Inflammatory macrophage treated with lipopolysaccharide for 4 hours (primary cell): Measurements from ENCODE around the gene SLC19A1.
A peak's percentile ranks its signal among the peaks of the same experiment; 100 is the strongest.

ENCODE experiments used
- DNase-seq: peaks from one replicate; pipeline ENCODE4 v3.0.0-alpha.2; 2020

SLC19A1 gene

DNA sequence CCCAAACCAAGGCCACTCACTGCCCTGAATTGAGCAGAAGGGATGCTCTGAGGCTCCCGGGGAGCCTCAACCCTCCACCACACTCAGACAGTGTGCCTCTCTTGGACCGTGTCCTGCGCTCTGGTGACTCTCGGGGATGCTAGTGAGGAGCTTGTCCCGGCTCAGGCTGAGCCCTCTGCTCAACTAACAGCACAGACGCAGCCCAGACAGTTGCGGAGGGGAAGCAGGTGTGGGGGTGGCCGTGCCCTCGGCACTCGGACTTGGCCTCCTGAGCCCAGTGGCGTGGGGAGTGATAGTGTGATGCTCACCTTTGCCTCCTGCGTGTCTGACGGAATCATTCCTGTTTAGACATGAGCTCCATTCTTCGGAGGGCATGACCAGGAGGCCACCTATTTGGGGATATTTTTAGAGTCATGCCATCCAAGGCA, 15.4 kb upstream of the SLC19A1 start:
- DNase-seq, result no peak

DNA sequence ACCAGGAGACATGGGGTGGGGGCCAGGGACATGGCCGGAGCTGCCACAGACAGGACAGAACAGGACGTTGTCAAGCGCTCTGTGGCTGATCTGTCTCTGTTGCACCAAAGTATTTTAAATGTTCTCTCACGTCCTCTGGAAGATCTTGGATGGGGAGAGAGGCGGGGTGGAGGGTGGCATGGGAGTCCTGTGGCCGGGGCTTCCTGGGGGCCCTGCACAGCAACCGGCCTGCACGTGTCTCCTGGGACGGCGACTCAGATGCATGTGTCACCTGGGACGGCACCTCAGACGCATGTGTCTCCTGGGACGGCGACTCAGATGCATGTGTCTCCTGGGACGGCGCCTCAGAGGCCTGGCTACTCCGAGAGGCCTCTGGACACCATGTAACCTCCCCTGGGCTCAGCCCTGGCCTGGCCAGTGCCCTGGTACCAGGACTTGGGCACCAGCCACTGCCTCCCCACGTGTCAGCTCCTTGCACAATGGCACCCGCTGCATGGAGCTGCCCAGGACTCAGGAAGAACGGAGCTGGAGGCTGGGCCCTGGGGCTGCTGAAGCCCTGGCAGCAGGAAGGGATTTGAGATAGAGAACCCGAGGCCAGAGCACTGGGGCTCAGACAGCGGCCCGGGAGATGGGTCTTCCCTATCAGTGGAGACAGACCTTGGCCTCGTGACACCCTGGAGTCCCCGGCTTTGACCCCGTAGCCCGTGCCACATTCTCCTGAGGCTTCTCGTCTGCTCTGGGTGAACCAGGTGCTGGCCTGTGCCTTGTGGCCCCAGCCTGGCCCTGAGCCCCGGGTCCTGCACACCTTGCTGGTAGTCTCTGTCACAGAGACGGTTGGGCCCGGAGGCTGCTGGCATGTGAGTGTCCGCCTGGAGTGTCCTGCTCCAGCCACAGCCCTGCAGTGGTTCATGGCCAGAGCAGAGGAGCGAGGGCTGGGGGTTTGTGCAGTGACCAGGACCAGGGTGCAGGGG, 14.7 kb upstream of the SLC19A1 start:
- no peak for DNase-seq

DNA sequence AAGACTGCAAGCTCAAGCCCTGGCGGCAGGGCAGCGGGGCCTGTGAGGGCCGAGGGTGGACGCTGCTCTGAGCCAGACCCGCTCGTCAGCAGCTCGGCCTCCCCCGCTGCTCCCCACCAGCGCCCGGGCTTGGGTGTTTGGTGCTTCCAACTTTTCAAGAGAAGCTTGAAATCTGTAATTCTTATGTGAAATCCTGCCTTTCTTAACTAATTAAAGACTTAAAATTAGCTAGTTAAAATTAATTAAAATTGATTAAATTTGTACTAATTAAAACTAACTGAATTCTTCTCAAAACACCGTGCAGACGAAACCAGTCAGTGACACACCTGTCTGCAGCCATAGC, 14.0 kb upstream of the SLC19A1 start:
- no peak for DNase-seq

DNA sequence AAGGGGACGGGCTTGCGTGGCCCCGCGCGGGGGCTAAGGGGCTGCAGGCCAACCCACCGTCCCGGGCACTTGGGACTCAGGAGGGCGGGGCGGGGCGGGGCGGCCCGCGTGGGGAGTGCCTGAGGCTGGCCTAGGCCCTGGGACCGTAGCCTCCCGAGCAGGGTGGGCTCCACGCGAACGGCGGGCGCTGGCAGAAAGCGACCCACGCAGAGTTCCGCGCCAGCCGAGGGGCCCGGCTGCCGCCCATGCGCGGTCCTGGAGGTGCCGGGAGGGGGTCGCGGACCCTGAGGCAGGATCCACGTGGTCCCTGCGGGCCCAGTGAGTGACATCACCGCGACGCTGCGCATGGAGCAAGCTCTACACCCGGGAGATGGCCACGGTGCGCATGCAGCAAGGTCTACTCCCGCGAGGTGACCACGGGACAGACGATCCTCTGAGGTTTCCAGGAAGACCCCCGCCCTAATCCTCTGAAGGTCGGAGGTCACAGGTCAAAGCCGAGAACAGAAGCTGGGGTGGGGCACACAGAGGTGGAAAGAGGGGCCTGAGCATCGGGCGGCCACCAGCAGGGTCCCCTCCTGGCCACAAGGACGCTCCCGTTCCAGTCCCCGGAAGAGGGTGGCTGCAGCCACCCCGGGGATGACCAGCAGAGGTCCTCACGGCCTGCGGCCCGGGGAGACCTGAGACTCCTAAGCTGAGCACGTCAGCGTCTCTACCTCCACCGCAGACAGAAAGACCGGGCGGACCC, 13.5 kb upstream of the SLC19A1 start:
- peak; percentile 67 for DNase-seq

DNA sequence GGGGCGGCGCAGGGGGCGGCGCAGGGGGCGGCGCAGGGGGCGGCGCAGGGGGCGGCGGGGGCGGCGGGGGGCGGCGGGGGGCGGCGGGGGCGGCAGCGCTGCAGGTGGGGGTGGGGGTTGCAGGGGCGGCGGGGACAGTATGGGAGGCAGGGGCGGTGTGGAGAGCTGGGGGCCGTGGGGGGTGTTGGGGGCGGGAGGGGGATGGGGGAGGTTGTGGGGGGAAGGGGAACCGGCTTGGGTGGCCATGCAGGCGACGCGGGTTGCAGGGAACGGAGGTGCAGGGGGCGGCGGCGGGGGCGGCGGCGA, 13.0 kb upstream of the SLC19A1 start:
- DNase-seq, result no peak

DNA sequence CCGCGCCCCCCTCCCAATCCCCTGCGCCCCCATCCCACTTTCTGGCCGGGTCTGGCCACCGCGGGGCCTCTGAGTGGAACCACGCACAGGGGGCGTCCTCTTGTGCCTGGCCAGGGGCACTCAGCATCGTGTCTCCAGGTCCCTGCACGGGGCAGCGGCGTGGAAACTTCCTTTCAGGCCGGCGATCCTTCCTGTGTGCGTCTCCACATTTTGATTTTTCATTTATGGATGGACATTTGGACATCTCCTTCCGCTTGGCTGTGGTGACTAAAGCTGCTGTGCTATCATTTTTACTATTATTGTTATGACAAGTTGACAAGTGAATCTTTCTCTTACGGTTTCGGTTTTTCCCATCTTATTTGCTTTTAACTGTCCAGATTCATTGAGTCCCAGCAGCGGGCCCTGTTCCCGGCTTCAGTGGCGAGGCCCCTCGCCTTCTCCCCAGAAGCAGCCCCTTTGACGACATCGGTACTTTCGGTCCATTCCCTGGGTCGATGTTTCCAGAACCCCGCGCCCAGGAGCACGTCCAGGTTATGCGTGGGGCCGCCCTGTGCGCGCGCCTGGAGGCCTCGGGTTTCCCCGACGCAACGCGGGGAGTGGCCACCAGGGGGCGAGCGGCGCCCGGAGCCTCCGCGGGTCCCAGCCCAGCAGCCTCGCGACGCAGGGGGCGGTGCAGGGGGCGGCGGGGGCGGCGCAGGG, 12.4 kb upstream of the SLC19A1 start:
- DNase-seq, result peak; percentile 85

DNA sequence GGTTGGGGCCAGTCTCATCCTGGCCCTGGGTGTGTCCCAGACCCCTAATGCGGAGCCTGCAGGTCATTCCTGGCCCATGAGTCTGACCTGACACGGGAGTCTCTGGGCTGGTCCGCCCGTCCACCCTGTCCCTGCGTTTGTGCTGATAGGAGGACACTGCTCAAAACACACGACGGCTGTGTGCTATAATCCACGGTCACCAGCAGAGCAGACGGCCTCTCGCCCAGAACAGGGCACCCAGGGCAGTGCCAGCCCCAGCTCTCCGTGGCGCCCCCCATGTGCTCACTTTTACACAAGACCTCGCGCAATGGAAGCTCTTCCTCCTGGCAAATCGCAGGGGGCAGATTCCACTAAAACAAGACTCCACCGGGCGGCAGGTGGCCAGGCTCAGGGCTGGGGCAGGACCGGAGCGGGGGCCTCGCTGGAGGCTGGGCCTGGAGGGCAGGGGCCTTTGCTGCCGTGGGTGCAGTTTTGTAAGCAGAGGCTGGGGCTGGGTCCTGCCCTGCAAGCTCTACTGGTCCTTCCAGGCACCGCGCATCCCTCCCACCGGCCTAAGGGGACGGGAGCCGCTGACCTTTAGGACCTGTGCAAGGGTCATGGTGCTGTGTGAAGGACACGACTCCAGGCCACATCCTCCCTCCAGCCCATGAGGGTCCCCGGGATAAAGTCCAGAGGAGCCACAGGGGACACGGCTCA, 10.6 kb upstream of the SLC19A1 start:
- no peak for DNase-seq

DNA sequence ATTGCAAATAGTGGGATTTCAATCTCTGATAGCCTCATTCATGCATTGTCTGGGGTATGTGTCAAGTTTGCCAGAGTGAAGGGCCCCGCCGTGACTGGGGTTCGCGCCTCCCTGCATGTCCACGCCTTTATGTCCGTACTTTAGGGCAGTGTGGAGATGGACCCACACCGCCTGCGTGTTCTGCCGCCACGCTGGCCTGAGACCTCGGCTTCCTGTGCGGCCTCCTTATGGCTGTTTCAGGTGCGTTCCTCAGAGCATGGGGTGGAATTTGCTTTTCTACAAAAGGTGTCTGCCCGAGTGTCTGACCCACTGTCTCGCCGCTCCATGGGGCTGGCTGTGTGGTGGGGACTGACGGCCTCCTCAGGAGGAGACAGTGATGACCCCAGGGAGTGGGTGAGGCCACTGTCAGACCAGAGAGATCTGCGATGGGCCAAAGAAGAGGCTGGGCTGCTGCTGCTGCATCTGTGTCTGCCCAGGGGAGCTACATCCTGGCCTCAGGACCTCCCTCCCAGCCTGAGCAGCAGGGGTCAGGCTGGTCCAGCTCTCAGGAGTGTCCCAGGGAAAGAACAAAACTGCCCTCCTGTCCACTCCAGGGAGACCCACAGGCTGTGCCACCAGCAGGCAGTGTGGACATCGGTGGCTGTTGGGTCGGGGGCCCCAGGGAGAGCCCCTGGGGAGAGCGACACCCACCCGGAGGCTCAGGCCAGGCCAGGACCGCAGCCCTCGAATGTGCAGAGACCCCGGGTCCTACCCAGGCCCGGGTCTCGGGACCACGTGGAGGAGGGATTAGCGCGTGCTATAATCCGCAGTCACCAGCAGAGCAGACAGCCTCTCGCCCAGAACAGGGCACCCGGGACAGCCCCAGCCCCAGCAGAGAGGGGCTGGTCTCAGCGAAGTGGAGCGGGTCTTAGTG, 9.8 kb upstream of the SLC19A1 start:
- no peak for DNase-seq

DNA sequence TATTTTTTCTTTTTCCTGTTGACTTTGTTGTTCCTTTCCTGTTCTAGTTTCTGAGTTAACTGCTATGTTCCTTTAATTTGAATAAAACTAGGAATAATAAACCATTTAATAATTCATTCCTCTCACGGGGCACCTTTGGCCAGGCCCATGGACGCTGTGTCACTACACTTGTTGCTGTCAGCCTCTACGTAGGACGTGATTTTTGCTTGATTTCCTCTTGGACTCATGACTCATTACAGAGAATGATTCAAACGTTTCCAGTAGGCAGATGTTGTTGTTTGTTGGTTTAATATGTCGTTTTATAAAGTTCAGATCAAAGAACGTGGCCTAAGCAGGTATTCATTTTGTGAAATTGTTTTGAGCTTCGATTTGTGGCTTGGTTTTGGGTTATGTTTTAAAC, 9.1 kb upstream of the SLC19A1 start:
- peak; percentile 92 for DNase-seq

DNA sequence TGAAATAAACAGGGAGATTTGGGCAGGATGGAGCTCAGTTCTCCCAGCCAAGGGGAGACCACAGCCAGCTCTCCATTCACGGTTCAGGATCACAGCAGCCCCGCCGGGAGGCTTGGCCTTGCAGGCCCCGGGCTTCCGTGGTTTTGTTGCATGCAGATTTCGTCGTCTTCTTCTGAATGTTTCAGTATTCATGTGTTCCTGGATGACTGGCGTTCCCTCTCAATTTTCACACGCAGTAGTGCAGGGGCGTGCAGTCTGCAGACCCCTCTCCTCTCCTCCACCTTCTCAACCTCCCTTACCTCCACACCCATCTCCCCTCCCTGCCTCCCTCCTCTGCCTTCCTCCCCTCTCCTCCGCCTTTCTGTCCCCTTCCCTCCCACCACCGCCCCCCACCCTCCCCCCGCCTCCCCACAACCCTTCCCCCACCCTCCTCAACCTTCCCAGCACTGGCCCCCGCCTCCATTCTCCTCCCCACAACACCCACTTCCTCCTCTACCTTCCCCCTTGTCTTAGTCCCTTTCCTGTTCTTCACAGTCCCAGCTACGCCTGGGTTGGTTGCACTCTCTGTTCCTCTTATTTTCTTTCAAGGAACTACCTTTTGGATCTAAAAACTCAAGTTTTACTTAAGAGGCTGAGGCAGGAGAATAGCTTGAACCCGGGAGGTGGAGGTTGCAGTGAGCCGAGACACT, 8.4 kb upstream of the SLC19A1 start:
- DNase-seq, result peak; percentile 87

DNA sequence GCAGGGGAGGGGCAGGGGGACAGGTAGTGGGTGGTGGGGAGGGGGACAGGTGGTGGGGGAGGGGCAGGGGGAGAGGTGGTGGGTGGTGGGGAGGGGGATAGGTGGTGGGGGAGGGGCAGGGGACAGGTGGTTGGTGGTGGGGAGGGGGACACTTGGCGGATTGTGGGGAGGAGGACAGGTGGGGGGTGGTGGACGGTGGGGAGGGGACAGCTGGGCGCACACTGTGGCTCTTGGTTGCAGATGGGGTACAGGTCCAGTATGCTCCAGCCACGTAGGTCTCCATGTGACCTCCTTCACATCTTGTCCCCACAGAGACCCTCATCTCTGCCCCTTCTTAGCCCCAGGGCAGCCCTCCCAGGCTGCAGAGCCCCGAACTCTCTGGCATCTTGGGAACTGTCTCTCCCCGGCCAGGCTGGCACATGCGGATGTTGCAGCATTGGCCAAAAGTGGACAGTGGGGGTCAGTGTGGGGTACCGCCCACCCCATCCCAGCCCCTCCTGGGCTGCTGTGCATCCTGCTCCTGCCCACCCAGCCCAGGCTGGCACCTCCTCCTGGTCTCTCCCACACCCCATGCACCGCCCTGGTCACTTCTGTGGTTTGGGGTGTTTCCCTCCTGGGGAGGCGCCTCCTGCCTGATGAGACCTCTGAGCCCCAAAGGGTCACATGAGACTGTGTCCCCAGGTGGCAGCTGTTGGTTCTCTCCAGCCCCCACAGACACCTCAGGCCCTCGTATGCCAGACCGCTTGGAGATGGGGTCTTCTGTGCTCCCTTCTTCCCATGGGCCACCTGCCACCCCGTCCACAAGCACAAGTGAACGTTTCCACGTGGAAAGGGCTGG, 7.6 kb upstream of the SLC19A1 start:
- no peak for DNase-seq

DNA sequence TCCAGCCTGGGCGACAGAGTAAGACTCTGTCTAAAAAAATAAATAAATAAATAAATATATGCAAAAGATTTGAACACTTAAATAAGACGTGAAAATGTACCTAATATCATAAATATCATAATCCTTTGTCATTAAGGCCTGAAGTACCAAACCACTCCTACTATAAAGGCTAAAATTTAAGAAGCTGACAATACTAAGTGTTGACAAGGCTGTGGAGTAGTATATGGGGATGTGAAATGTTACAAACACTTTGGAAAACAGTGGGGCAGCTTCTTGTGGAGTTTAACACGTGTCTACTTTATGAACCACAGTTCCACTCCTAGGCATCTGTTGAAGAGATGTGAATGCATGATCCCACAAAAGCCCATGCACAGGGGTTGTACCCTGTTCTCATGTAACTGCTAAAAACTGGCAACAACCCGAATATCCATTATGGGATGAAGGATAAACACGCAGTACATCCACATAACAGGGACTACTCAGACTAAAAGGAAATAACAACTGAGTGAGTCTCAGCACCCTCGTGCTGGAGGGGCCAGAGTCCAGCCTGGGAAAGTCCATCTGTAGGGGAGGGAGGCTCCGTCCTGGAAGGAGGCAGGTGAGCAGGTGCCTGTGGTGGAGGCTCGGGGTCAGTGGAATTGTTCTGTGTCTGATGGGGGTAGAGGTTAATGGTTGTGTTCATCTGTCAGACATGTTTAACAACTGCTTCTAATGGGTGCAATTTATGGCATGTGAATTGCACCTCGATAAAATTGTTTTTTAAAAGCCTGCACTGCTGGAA, 6.7 kb upstream of the SLC19A1 start:
- no peak for DNase-seq

DNA sequence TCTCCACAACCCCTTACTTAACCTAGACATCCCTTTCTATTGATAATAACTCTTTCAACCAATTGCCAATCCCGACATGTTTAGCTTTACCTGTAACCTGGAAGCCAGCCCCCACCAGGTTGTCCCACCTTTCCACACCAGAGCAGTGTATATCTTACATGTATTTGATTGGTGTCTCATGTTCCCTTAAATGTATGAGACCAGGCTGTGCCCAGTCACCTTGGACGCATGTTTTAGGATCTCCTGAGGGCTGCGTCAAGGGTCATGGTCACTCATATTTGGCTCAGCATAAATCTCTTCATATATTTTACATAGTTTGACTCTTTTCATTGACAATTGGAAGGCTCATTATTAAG, 5.3 kb upstream of the SLC19A1 start:
- DNase-seq, result no peak

DNA sequence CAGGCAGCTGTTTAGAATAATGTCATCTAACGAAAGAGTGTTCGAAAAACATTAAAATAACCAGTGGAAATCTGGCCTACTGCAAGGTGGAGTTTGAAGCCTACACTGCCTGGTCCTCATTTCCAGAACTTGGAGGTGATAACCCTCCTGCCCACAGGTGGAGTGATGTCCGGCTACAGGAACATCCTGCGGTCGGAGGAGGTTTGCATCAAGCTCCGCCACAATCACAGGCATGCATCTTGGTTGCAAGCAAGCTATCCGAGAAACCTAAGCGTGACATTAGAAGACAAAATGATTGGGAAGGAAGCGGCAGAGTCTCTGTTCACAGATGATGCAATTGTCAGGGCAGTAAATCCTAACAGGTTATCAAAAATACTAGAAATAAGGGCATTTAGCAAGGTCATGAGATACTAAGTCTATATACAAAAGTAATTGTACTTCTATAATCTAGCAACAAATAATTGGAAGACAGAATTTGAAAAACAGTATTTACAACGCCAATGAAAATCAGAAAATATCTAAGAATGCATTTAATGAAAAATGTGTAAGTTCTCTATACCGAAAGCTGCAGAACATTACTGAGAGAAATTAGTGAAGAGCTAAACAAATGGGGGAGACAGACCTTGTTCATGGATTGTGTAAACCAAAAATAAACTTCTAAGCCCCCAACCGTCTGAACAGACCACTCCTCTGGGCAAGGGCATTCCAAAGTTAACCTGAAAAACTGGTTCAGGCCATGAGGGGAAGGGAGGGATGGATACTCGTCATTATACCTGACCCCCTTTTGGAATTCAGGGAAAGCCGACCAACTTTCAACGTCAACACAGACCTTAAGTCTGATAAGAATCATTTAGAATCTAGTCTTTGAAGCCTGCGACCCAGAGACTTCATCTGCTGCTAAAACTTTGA, 4.7 kb upstream of the SLC19A1 start:
- no peak for DNase-seq

DNA sequence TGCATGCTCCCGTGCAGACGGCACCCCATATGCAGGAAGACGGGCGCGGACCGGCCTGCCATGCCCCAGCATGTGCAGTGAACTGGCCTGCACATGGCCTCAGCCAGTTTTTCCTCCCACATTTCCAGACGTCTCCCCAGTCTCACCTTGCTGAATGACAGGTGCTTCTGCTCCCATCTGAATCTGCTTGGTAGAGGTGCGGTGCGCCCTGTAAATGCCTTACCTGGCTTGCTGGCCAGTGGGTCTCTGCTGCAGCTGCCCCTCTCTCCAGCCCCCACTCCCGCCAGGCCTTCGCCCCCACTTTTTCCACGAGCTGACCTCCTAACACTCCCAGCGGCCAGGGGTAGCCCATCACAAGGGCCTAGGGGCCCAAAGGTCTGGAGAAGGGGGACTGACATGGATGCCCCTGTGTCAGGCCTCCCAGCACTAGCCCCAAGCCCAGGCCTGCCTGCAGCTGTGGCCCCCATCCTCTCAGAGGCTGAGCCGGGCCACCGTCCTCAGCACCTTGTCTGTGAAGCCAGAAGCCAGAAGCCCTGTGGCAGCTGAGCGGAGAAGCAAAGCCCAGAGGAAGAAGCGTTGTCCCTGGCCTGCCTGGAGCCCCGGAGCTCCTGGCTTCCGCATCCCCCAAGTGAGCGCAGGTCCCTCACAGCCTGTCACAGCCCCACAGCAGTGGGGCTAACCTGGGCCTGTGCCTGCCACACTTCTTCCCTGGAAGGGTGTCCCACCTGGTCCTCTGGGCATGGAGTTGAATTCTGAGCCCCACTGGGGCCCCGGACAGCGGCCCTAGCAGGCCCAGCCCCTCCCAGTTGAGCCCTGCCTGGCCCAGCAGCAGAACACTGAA, 3.7 kb upstream of the SLC19A1 start:
- DNase-seq, result no peak

DNA sequence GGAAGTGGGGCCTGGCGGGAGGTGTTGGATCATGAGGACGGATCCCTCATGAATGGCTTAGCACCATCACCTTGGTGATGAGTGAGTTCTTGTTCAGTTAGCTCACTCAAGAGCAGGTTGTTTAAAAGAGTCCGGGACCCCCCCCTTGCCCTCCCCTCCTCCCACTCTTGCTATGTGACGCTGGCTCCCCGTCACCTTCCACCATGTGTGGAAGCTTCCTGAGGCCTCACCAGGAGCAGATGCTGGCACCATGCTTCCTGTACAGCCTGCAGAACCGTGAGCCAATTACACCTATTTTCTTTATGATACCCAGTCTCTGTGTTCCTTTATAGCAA, 3.0 kb upstream of the SLC19A1 start:
- no peak for DNase-seq

DNA sequence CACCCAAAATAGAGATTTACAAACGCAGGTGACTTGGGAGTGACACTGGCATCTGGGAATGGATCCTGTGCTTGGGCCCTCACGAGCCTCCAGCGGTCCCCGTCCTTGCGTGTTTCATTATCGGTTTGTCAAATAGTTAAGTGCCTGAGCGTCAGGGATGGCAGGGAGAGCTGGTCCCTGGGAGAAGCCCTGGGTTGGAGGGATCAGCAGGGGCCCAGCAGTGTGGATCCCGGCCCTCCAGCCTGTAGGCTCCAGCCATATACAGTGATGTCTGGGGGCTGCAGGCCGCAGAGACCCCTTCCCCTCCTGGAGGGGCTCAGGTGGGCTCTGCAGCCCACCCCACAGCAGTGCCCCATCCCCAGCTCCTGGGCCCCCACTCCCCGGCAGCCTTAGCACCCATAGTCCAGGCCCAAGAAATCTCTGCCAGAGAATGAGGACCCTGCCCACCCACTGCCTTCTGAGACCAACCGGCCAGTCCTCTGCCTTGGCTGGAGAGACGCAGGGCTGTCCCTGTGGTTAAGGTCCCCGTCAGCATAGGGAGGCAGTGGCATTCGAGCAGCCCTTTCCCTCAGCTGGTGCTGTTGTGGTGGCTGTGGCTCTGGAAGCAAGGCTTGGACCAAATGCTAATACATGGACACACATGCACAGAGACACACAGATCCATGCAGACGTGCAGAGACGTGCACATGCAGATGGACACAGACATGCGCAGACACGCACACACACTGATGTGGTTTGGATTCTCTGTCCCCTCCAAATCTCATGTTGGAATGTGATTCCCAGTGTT, 2.4 kb upstream of the SLC19A1 start:
- DNase-seq, result no peak
